Bronchial epithelial cell (primary cell): ENCODE results near the gene MCUR1. TPM values are rescaled to one million over a fixed set of nuclear protein-coding genes. Genes with fewer than 3 reads are reported as not detected.
"Not testable (repeated sequence)": the region's sequence is repeated elsewhere in the genome, so short reads cannot be mapped to it uniquely, and the experiment has no call there.

Experiments
- DNase-seq: peaks from one replicate; pipeline ENCODE4 v3.0.0-alpha.2; 2010; ENCODE audit warnings: low read depth
- FAIRE-seq: peaks from 2 replicates; lab custom pipeline; 2011; peaks lifted over from hg19 to GRCh38; lab: Jason Lieb, UNC
- H3K27me3 ChIP-seq: 2 replicates; pipeline ENCODE4 v1.5.1; 2011; ENCODE audit warnings: low read length; ENCODE audit not compliant: control insufficient read depth, insufficient read depth
- H3K36me3 ChIP-seq: 2 replicates; pipeline ENCODE4 v1.5.1; 2011; ENCODE audit warnings: low read length; ENCODE audit not compliant: control insufficient read depth, insufficient read depth
- H3K4me3 ChIP-seq: 2 replicates; pipeline ENCODE4 v1.5.1; 2011; ENCODE audit warnings: mild to moderate bottlenecking, low read depth, low read length, control low read depth
- CTCF ChIP-seq: IDR thresholded peaks from 2 replicates; pipeline ENCODE4 v1.5.1; 2011; ENCODE audit warnings: mild to moderate bottlenecking, moderate library complexity, low read length, control low read depth, inconsistent platforms; ENCODE audit not compliant: insufficient read depth, severe bottlenecking
- total RNA-seq: library from RNA; depleted of rRNA; stranded (reverse); fragments of >200 nt; gene quantifications from 2 replicates; pipeline ENCODE4 v1.2.1, GENCODE V29; 2014

MCUR1 gene
- total RNA-seq, 1 donor from 2014 or later: 10.0 TPM

DNA sequence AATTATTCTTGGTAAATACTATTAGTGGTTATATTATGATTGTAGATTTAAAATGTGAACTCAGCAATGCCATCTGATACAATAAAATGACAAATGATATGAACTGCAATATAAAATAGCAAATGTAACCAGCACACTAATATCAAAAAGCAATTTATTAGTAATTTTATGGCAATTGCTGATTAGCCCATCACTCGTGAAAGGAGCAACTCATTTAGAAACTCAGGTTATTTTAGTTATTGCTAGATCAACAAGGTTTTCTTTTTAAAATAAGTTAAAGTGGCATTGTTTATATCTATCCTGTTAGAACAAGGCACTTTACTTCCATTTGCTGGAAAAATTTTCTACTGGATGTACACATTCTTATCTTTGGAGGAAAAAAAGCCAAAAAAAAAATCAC, 18.4 kb upstream of the MCUR1 start:
- FAIRE-seq (no peak), DNase-seq (no peak)
- H3K27me3 ChIP-seq: no peaks in the 10 kb centered on the region
- H3K4me3 ChIP-seq: no peak overlapping the region
- H3K36me3 ChIP-seq: no peaks in the 10 kb centered on the region
- no peak for TF ChIP-seq CTCF

- FAIRE-seq (no peak), DNase-seq (no peak)
- Histone ChIP-seq H3K4me3 (no peak overlapping the region), H3K36me3 (no peaks in the 10 kb centered on the region), H3K27me3 (no peaks in the 10 kb centered on the region)
- TF ChIP-seq CTCF: no peak
Measured at GRCh38 chr6:13831615-13832014, 17.3 kb upstream of the MCUR1 start.

GRCh38 chr6:13830803-13831202, 16.4 kb upstream of the MCUR1 start:
- no peak for DNase-seq
- Histone ChIP-seq H3K27me3 (no peaks in the 10 kb centered on the region), H3K4me3 (no peak overlapping the region), H3K36me3 (no peaks in the 10 kb centered on the region)
- no peak for FAIRE-seq
- TF ChIP-seq CTCF: no peak

DNA sequence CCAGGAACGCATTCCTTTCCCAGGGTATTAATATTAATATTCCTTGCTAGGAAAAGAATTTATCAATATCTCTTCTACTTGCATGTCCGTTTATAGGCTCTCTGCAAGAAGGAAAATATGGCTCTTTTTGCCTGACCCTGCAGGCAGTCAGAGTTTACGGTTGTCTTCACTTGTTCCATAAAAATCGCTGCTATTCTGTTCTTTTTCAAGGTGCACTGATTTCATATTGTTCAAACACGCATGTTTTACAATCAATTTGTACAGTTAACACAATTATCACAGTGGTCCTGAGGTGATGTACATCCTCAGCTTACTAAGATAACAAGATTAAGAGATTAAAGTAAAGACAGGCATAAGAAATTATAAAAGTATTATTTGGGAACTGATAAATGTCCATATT, 15.1 kb upstream of the MCUR1 start:
- FAIRE-seq, H3K36me3 ChIP-seq, H3K27me3 ChIP-seq, H3K4me3 ChIP-seq, DNase-seq: not testable (repeated sequence)

GRCh38 chr6:13828656-13829301, 14.4 kb upstream of the MCUR1 start:
- not testable (repeated sequence) for DNase-seq, FAIRE-seq, H3K4me3 ChIP-seq, H3K27me3 ChIP-seq, H3K36me3 ChIP-seq

DNA sequence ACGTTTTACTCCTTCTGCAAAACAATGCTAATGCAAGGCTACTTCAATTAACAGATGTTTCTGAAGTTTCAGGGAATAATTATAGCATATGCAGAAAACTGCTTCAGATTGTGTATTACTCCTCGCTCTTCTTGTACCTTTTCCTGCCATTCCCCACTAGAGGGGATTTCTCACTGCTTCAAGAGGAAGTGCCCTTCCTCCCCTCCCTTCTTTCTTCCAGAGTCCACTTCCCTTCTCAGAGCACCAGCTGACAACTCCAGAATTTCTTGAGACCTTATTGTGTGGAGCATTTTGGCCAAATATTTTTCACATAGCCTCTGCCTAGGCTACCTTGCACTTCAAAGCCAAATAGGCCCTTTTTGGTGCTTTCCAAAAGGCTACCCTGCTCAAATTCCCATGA, 12.7 kb upstream of the MCUR1 start:
- Histone ChIP-seq H3K36me3 (no peaks in the 10 kb centered on the region), H3K27me3 (no peaks in the 10 kb centered on the region), H3K4me3 (no peak overlapping the region)
- DNase-seq (no peak), FAIRE-seq (no peak)
- no peak for TF ChIP-seq CTCF

- FAIRE-seq: no peak
- Histone ChIP-seq H3K36me3 (no peaks in the 10 kb centered on the region), H3K27me3 (no peaks in the 10 kb centered on the region), H3K4me3 (no peak overlapping the region)
- DNase-seq: no peak
- no peak for TF ChIP-seq CTCF
Measured at GRCh38 chr6:13825871-13826270, 11.5 kb upstream of the MCUR1 start.
